ENCODE results near the gene ZNF579. TPM values are rescaled to one million over a fixed set of nuclear protein-coding genes. Genes with fewer than 3 reads are reported as not detected.
A peak's percentile ranks its signal among the peaks of the same experiment; 100 is the strongest.
"Not testable (repeated sequence)": the region's sequence is repeated elsewhere in the genome, so short reads cannot be mapped to it uniquely, and the experiment has no call there.

Gene ZNF579
- total RNA-seq, 2 donors from 2014 or later: 4.7 to 6.5 TPM

GRCh38 chr19:55592391-55593090 is 11.9 kb upstream of the ZNF579 start:
- Mint-ChIP-seq H3K27me3 (no peaks in the 10 kb centered on the region), H3K36me3 (ENCODE audit: low read depth) (peaks cover 40% of the 10 kb centered on the region), H3K4me1 (no peaks in the 10 kb centered on the region), H3K4me3 (no peak overlapping the region), H3K9me3 (no peaks in the 10 kb centered on the region), H3K27ac (no peak overlapping the region)
- ATAC-seq (replicated peaks): no peak

GRCh38 chr19:55591555-55591954 is 10.9 kb upstream of the ZNF579 start:
- Mint-ChIP-seq H3K9me3 (no peaks in the 10 kb centered on the region), H3K4me1 (no peaks in the 10 kb centered on the region), H3K4me3 (no peak overlapping the region), H3K27ac (no peak overlapping the region), H3K36me3 (ENCODE audit: low read depth) (peaks cover 34% of the 10 kb centered on the region), H3K27me3 (no peaks in the 10 kb centered on the region)
- ATAC-seq (replicated peaks): no peak

- no peak overlapping the region for H3K4me3 Mint-ChIP-seq
- H3K4me1 Mint-ChIP-seq: no peaks in the 10 kb centered on the region
- no peaks in the 10 kb centered on the region for H3K9me3 Mint-ChIP-seq
- no peak overlapping the region for H3K27ac Mint-ChIP-seq
- H3K27me3 Mint-ChIP-seq: no peaks in the 10 kb centered on the region
- H3K36me3 Mint-ChIP-seq (ENCODE audit: low read depth): peaks cover 24% of the 10 kb centered on the region
- no peak for ATAC-seq (replicated peaks)
These were observed 10.0 kb upstream of the ZNF579 start for GRCh38 chr19:55590617-55591016.

DNA sequence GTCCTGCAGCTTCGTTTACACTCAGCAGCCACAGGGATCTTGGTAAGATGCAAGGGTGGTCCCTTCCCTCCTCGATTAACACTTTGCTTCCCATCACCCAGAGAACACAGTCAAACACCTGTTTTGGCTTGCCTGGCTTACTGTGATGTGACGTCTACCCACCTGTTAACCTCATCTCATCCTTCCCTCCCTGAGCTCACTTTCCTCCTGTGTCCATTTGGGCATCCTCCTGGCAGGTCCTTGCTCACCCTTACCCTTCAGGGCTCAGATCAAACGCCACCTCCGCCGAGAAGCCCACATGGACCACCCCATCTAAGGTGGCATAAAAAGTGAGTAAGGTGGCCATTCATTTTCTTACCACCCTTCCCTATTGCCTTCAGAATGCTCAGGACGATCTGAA is 9.5 kb upstream of the ZNF579 start:
- Mint-ChIP-seq H3K4me3 (no peak overlapping the region), H3K36me3 (ENCODE audit: low read depth) (peaks cover 19% of the 10 kb centered on the region)

GRCh38 chr19:55588738-55589137 is 8.1 kb upstream of the ZNF579 start:
- Mint-ChIP-seq H3K9me3 (no peaks in the 10 kb centered on the region), H3K4me3 (no peak overlapping the region), H3K36me3 (ENCODE audit: low read depth) (peaks cover 11% of the 10 kb centered on the region), H3K27ac (no peak overlapping the region), H3K27me3 (no peaks in the 10 kb centered on the region), H3K4me1 (peaks cover 6% of the 10 kb centered on the region)
- no peak for ATAC-seq (replicated peaks)

More for the DNA sequence above, 9.5 kb upstream of the ZNF579 start:
- Mint-ChIP-seq H3K4me1 (peaks cover 5% of the 10 kb centered on the region), H3K27ac (no peak overlapping the region), H3K27me3 (no peaks in the 10 kb centered on the region), H3K9me3 (no peaks in the 10 kb centered on the region)
- no peak for ATAC-seq (replicated peaks)

GRCh38 chr19:55586976-55587668 is 6.5 kb upstream of the ZNF579 start:
- H3K4me1 Mint-ChIP-seq: peaks cover 6% of the 10 kb centered on the region
- no peaks in the 10 kb centered on the region for H3K27me3 Mint-ChIP-seq
- peak overlapping the region; percentile 80 for H3K4me3 Mint-ChIP-seq
- peak; percentile 98 for ATAC-seq (replicated peaks)
- H3K27ac Mint-ChIP-seq: peak overlapping the region; percentile 54
- H3K9me3 Mint-ChIP-seq: no peaks in the 10 kb centered on the region
- H3K36me3 Mint-ChIP-seq (ENCODE audit: low read depth): peaks cover 8% of the 10 kb centered on the region

GRCh38 chr19:55585658-55586339 is 5.2 kb upstream of the ZNF579 start:
- Mint-ChIP-seq H3K36me3 (ENCODE audit: low read depth) (no peaks in the 10 kb centered on the region), H3K4me3 (peak overlapping the region; percentile 80), H3K9me3 (no peaks in the 10 kb centered on the region), H3K27ac (peak overlapping the region; percentile 9), H3K27me3 (no peaks in the 10 kb centered on the region), H3K4me1 (peaks cover 17% of the 10 kb centered on the region)
- ATAC-seq (replicated peaks): peak; percentile 24

DNA sequence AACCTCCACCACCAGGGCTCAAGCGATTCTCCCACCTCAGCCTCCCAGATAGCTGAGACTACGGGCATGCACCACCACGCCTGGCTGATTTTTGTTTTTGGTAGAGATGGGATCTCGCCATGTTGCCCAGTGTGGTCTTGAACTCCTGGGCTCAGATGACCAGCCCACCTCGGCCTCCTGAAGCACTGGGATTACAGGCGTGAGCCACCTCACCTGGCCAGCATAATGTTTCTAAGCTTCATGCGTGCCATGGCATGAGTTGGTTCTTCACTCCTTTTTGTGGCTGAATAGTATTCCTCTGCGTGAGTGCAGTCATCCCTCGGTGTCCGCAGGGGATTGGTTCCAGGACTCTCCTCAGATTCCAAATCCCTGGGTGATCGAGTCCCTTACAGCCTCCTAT is 4.2 kb upstream of the ZNF579 start:
- H3K4me3 Mint-ChIP-seq: peak overlapping the region; percentile 80

GRCh38 chr19:55583897-55584296 is 3.2 kb upstream of the ZNF579 start:
- H3K27me3 Mint-ChIP-seq; ATAC-seq (replicated peaks); H3K4me3 Mint-ChIP-seq; H3K9me3 Mint-ChIP-seq; H3K36me3 Mint-ChIP-seq (ENCODE audit: low read depth); H3K27ac Mint-ChIP-seq: not testable (repeated sequence)
- H3K4me1 Mint-ChIP-seq: peaks cover 25% of the 10 kb centered on the region

More for the DNA sequence above, 4.2 kb upstream of the ZNF579 start:
- H3K27me3 Mint-ChIP-seq: no peaks in the 10 kb centered on the region
- peak overlapping the region; percentile 9 for H3K27ac Mint-ChIP-seq
- H3K9me3 Mint-ChIP-seq: no peaks in the 10 kb centered on the region
- no peak for ATAC-seq (replicated peaks)
- H3K4me1 Mint-ChIP-seq: peaks cover 20% of the 10 kb centered on the region
- H3K36me3 Mint-ChIP-seq (ENCODE audit: low read depth): peaks cover 4% of the 10 kb centered on the region

DNA sequence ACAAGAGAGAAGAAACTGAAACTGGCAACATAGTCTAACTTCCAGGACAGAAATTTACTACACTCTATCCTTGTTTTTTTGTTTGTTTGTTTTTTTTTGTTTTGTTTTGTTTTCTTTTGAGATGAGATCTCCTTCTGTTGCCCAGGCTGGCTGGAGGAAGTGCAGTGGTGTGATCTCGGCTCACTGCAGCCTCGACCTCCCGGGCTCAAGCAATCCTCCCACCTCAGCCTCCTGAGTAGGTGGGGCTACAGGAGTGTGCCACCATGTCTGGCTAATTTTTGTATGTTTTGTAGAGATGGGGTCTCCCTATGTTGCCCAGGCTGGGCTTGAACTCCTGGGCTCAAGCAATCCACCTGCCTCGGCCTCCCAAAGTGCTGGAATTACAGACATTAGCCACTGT is 1.6 kb upstream of the ZNF579 start:
- H3K4me1 Mint-ChIP-seq: peaks cover 25% of the 10 kb centered on the region

DNA sequence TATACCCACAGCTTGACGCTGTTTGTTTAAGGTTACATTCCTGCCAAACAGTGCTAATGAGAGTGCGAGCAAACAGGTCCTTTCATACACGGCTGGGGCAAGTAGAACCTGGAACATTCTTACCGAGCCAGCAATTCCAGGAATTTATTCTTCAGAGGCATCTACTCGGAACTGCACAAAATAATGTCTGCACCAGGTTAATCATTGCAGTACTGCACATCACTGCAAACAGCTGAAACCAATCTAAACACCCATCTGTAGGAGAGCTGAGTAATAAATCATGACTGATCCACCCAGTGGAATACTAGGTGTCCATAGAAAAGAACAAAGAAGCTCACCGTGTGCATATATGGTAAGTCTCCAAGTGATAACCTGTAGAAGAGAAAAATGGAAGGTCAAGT is 1.2 kb upstream of the ZNF579 start:
- Mint-ChIP-seq H3K36me3 (ENCODE audit: low read depth) (peaks cover 10% of the 10 kb centered on the region), H3K27ac (peak overlapping the region; percentile 89), H3K27me3 (no peaks in the 10 kb centered on the region), H3K4me3 (peak overlapping the region; percentile 79), H3K4me1 (peaks cover 25% of the 10 kb centered on the region), H3K9me3 (no peaks in the 10 kb centered on the region)
- ATAC-seq (replicated peaks): peak; percentile 20

More for the DNA sequence above, 1.6 kb upstream of the ZNF579 start:
- not testable (repeated sequence) for H3K27ac Mint-ChIP-seq; H3K27me3 Mint-ChIP-seq; H3K36me3 Mint-ChIP-seq (ENCODE audit: low read depth); H3K9me3 Mint-ChIP-seq; ATAC-seq (replicated peaks)
- peak overlapping the region; percentile 79 for H3K4me3 Mint-ChIP-seq

DNA sequence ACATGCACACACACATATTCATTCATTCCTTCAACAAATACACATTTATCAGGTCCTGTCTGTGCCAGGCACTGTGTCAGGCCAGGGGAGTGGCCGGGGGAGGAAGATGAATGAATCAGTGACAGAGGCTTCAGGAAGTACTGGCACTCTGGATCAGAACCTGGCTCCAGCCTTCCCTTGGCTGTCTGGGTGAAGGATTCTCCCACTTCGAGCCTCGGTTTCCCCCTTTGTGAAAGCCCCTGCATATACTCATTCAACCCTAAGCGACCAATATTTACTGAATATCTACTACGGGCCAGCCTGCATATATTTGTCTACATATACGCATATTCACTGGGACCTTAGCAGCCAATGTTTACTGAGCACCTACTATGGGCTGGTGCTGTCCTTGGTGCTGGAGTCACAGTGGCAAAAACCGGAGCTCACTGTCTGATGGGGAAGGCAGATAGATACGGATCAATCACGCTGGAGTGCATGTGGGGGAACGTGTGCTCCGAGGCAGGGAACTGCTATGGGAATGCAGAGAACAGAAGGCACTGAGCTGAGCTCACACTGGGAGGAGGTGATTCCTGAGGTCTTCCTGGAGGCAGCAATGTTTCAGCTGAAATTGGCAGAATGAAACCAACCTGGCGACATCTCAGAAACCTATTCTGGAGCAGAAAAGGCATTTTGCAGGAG is 636 bp upstream of the ZNF579 start:
- no peaks in the 10 kb centered on the region for H3K27me3 Mint-ChIP-seq
- no peaks in the 10 kb centered on the region for H3K9me3 Mint-ChIP-seq
- H3K27ac Mint-ChIP-seq: peak overlapping the region; percentile 89
- H3K36me3 Mint-ChIP-seq (ENCODE audit: low read depth): peaks cover 10% of the 10 kb centered on the region
- peak overlapping the region; percentile 79 for H3K4me3 Mint-ChIP-seq
- peaks cover 25% of the 10 kb centered on the region for H3K4me1 Mint-ChIP-seq
- peak; percentile 45 for ATAC-seq (replicated peaks)

- no peaks in the 10 kb centered on the region for H3K27me3 Mint-ChIP-seq
- peaks cover 19% of the 10 kb centered on the region for H3K4me1 Mint-ChIP-seq
- peaks cover 10% of the 10 kb centered on the region for H3K36me3 Mint-ChIP-seq (ENCODE audit: low read depth)
- peak; percentile 42 for ATAC-seq (replicated peaks)
- H3K27ac Mint-ChIP-seq: peak overlapping the region; percentile 89
- no peaks in the 10 kb centered on the region for H3K9me3 Mint-ChIP-seq
- H3K4me3 Mint-ChIP-seq: peak overlapping the region; percentile 79
These were observed 654 bp downstream of the ZNF579 start for GRCh38 chr19:55579766-55580621.

Measured in activated T-helper 17 cell treated with anti-CD3 and anti-CD28 coated beads, Interleukin-2, amount 50 U/mL, for 72 hours (primary cell).